Esophagus squamous epithelium (tissue), 4 donors: ENCODE data around the gene DAPK2.

Source experiments
- CTCF ChIP-seq, 6 experiments: fragments of 450-650 bp in 4 of 6; fragments of 200-600 bp in 2 of 6; sonication (generic) in 2 of 6; IDR thresholded peaks; one replicate each; pipeline ENCODE4 v1.5.1; 2016 to 2019; ENCODE audit warnings: antibody characterized with exemption in 6 of 6, mild to moderate bottlenecking in 4 of 6, moderate library complexity in 4 of 6
- POLR2A ChIP-seq, 4 donors: fragments of 450-650 bp; IDR thresholded peaks; one replicate each; pipeline ENCODE4 v1.6.1; 2017; ENCODE audit warnings: antibody characterized with exemption in 4 of 4, mild to moderate bottlenecking in 4 of 4, moderate library complexity in 3 of 4

GRCh38 chr15:63891079-63891767 lies 155.1 kb downstream of the DAPK2 start:
- TF ChIP-seq POLR2A (IDR thresholded peaks at IDR 0.05) (no peak), CTCF (IDR thresholded peaks at IDR 0.05) (peak; percentile 43 to 87 (median 85))
